GM21825 (cell line): ENCODE results near the gene RASIP1.
"Not testable (repeated sequence)": the region's sequence is repeated elsewhere in the genome, so short reads cannot be mapped to it uniquely, and the experiment has no call there.

ENCODE experiments used
- ATAC-seq: cut with Tn5 transposase; IDR thresholded peaks from one replicate; pipeline ENCODE4 v1.9.1; 2021; ENCODE audit warnings: mild to moderate bottlenecking, moderate library complexity; ENCODE audit not compliant: unreplicated experiment

The RASIP1 gene

GRCh38 chr19:48735031-48735615, 5.3 kb downstream of the RASIP1 start:
- no peak for ATAC-seq

GRCh38 chr19:48734625-48735024, 5.8 kb downstream of the RASIP1 start:
- no peak for ATAC-seq

GRCh38 chr19:48731452-48731851, 9.0 kb downstream of the RASIP1 start:
- no peak for ATAC-seq

GRCh38 chr19:48728911-48729664, 11.3 kb downstream of the RASIP1 start:
- no peak for ATAC-seq

- no peak for ATAC-seq
Observed at GRCh38 chr19:48726556-48726955, 13.9 kb downstream of the RASIP1 start.

GRCh38 chr19:48724796-48725753, 15.3 kb downstream of the RASIP1 start:
- ATAC-seq: no peak

- no peak for ATAC-seq
Observed at GRCh38 chr19:48722196-48722708, 18.2 kb downstream of the RASIP1 start.

- peak; percentile 61 for ATAC-seq
Observed at GRCh38 chr19:48720613-48721296, 19.7 kb downstream of the RASIP1 start.

GRCh38 chr19:48720251-48720612, 20.2 kb downstream of the RASIP1 start:
- ATAC-seq: no peak

- ATAC-seq: no peak
Observed at GRCh38 chr19:48719263-48720171, 20.9 kb downstream of the RASIP1 start, which contains the start of gene MAMSTR. MAMSTR (minus strand) TSS chr19:48719725; CDS start chr19:48719031, 694 bp downstream.

- no peak for ATAC-seq
Observed at GRCh38 chr19:48718711-48719231, 21.6 kb downstream of the RASIP1 start.

- not testable (repeated sequence) for ATAC-seq
Observed at GRCh38 chr19:48718106-48718505, 22.3 kb downstream of the RASIP1 start.

GRCh38 chr19:48716562-48717291, 23.7 kb downstream of the RASIP1 start:
- ATAC-seq: no peak

GRCh38 chr19:48715681-48716171, 24.7 kb downstream of the RASIP1 start:
- ATAC-seq: no peak

GRCh38 chr19:48714759-48715675, 25.4 kb downstream of the RASIP1 start:
- no peak for ATAC-seq

- ATAC-seq: peak; percentile 73
Observed at GRCh38 chr19:48713864-48714755, 26.3 kb downstream of the RASIP1 start.
